ENCODE results near the gene WDR90. TPM values are rescaled to one million over a fixed set of nuclear protein-coding genes. Genes with fewer than 3 reads are reported as not detected.

The WDR90 gene
- total and polyA plus RNA-seq, 10 of the 15 experiments (the other 5 are each of a cell fraction or from before 2014, with no cell fraction given) = 2.0 to 65.0 (median 16.7) TPM

DNA sequence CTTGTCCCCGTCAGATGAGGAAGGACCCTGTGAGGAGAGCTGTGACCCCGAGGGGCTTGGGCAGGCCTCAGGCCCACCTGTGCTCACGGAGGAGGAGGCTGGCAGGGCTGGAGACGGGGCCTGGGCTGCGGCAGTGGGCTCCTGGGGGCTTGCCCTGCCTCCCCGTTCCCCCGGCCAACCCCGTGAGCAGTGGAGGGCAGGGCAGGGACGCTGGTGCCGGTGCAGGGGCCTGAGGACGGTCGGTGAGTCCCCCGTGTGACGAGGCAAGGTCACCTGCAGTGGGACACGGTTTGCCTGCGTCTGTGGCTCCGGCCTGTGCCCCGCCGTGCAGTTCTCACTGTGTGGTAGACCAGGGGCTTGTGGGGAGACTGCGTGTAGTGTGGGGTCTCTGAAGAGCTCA is 10.5 kb downstream of the WDR90 start:
- POLR2A ChIA-PET = no interaction called here
- no peaks in the 10 kb centered on the region for H3K79me2 ChIP-seq (ENCODE audit: control insufficient read depth, insufficient read depth, low read length)
- no peaks in the 10 kb centered on the region for H3K27me3 ChIP-seq (replicated peaks in 1 of 2; ENCODE audit: control insufficient read depth in 2 of 2, insufficient read depth in 2 of 2, low read length in 1 of 2)
- peaks cover 3% of the 10 kb centered on the region; the same call in 1 of the 2 replicates for H3K4me1 ChIP-seq (ENCODE audit: control insufficient read depth, insufficient read depth, low read length)
- no peaks in the 10 kb centered on the region for H3K9me3 ChIP-seq (replicated peaks; ENCODE audit: control insufficient read depth, insufficient read depth, low read length)
- H3K9ac ChIP-seq (ENCODE audit: control insufficient read depth, insufficient read depth, low read length) = no peak overlapping the region
- DNase-seq (ENCODE audit: low read depth, low spot score) = no peak
- FAIRE-seq = no peak
- CTCF ChIA-PET = interaction anchor here (1.2 to 1.4 kb wide), 2 partner anchors 9 to 11 kb away, joined by 3 to 5 read pairs; no protein-coding TSS in a partner anchor
- no peak overlapping the region for H3K4me3 ChIP-seq
- no peaks in the 10 kb centered on the region; a peak in 2 of 4 replicates for H3K36me3 ChIP-seq (ENCODE audit: control insufficient read depth in 2 of 2, insufficient read depth in 2 of 2, low read length in 1 of 2)
- ATAC-seq = no peak
- in situ Hi-C loops (cut with MboI) (loop anchor here (10.0 kb wide), 1 partner anchor 265 kb away; the partner anchor contains the start of gene NME4), intact Hi-C loops (cut with micrococcal nuclease; ENCODE audit: unreplicated experiment) (loop anchor here (1.0 to 10.0 kb wide), 2 partner anchors 80 to 265 kb away; partner anchors contain the start of gene NME4)
- no TSS peak for BruUV-seq (replicated peaks)
- no peak overlapping the region for H3K4me2 ChIP-seq (ENCODE audit: control insufficient read depth, insufficient read depth)
- H3K27ac ChIP-seq (ENCODE audit: control insufficient read depth, insufficient read depth) = no peak overlapping the region
- no peak overlapping the region for H2AFZ ChIP-seq (ENCODE audit: control insufficient read depth, low read depth, low read length)
- TF ChIP-seq, protein P1, sequence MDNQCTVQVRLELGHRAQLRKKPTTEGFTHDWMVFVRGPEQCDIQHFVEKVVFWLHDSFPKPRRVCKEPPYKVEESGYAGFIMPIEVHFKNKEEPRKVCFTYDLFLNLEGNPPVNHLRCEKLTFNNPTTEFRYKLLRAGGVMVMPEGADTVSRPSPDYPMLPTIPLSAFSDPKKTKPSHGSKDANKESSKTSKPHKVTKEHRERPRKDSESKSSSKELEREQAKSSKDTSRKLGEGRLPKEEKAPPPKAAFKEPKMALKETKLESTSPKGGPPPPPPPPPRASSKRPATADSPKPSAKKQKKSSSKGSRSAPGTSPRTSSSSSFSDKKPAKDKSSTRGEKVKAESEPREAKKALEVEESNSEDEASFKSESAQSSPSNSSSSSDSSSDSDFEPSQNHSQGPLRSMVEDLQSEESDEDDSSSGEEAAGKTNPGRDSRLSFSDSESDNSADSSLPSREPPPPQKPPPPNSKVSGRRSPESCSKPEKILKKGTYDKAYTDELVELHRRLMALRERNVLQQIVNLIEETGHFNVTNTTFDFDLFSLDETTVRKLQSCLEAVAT (IDR thresholded peaks at IDR 0.05) = no peak
- no peak for TF ChIP-seq STAT3 (IDR thresholded peaks at IDR 0.05; ENCODE audit: low read depth, low read length)
- TF ChIP-seq, protein P2, sequence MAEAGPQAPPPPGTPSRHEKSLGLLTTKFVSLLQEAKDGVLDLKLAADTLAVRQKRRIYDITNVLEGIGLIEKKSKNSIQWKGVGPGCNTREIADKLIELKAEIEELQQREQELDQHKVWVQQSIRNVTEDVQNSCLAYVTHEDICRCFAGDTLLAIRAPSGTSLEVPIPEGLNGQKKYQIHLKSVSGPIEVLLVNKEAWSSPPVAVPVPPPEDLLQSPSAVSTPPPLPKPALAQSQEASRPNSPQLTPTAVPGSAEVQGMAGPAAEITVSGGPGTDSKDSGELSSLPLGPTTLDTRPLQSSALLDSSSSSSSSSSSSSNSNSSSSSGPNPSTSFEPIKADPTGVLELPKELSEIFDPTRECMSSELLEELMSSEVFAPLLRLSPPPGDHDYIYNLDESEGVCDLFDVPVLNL (IDR thresholded peaks at IDR 0.05; ENCODE audit: low read depth, low read length) = no peak
- TF ChIP-seq, protein P3, sequence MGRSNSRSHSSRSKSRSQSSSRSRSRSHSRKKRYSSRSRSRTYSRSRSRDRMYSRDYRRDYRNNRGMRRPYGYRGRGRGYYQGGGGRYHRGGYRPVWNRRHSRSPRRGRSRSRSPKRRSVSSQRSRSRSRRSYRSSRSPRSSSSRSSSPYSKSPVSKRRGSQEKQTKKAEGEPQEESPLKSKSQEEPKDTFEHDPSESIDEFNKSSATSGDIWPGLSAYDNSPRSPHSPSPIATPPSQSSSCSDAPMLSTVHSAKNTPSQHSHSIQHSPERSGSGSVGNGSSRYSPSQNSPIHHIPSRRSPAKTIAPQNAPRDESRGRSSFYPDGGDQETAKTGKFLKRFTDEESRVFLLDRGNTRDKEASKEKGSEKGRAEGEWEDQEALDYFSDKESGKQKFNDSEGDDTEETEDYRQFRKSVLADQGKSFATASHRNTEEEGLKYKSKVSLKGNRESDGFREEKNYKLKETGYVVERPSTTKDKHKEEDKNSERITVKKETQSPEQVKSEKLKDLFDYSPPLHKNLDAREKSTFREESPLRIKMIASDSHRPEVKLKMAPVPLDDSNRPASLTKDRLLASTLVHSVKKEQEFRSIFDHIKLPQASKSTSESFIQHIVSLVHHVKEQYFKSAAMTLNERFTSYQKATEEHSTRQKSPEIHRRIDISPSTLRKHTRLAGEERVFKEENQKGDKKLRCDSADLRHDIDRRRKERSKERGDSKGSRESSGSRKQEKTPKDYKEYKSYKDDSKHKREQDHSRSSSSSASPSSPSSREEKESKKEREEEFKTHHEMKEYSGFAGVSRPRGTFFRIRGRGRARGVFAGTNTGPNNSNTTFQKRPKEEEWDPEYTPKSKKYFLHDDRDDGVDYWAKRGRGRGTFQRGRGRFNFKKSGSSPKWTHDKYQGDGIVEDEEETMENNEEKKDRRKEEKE (IDR thresholded peaks at IDR 0.05) = no peak
- no peak for TF ChIP-seq IKZF2 (IDR thresholded peaks at IDR 0.05)
- no peak for TF ChIP-seq SREBF1 (IDR thresholded peaks at IDR 0.05; ENCODE audit: low read length)
- no peak for TF ChIP-seq TCF12 (IDR thresholded peaks at IDR 0.05; ENCODE audit: low read depth, low read length)
- TF ChIP-seq BHLHE40 (IDR thresholded peaks at IDR 0.05; ENCODE audit: borderline replicate concordance in 1 of 2, low read depth in 2 of 2, low read length in 1 of 2) = no peak
- no peak for TF ChIP-seq ZZZ3 (IDR thresholded peaks at IDR 0.05; ENCODE audit: control insufficient read depth, insufficient read length, low read depth)
- no peak for TF ChIP-seq SMAD1 (IDR thresholded peaks at IDR 0.05; ENCODE audit: low read depth, partially characterized antibody)
- TF ChIP-seq, protein P4, sequence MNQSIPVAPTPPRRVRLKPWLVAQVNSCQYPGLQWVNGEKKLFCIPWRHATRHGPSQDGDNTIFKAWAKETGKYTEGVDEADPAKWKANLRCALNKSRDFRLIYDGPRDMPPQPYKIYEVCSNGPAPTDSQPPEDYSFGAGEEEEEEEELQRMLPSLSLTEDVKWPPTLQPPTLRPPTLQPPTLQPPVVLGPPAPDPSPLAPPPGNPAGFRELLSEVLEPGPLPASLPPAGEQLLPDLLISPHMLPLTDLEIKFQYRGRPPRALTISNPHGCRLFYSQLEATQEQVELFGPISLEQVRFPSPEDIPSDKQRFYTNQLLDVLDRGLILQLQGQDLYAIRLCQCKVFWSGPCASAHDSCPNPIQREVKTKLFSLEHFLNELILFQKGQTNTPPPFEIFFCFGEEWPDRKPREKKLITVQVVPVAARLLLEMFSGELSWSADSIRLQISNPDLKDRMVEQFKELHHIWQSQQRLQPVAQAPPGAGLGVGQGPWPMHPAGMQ (IDR thresholded peaks at IDR 0.05; ENCODE audit: borderline replicate concordance) = no peak
- no peak for TF ChIP-seq YY1 (IDR thresholded peaks at IDR 0.05; ENCODE audit: low read depth, low read length)
- TF ChIP-seq RFX5 (IDR thresholded peaks at IDR 0.05; ENCODE audit: low read depth, low read length) = no peak
- no peak for TF ChIP-seq NR2C2 (IDR thresholded peaks at IDR 0.05; ENCODE audit: borderline replicate concordance, control insufficient read depth, insufficient read length, low read depth)
- 85% methylated on average over 20 of the region's 20 CpGs for WGBS (ENCODE audit: insufficient coverage, insufficient replicate concordance, low lambda C conversion rate, missing lambda C conversion rate)
- H4K20me1 ChIP-seq (ENCODE audit: control insufficient read depth, insufficient read depth) = no peaks in the 10 kb centered on the region
- SMC1A ChIA-PET (ENCODE audit: uncharacterized antibody, unreplicated experiment) = no interaction called here
- RAD21 ChIA-PET (ENCODE audit: unreplicated experiment) = no interaction called here
